ENCODE measurements around the gene CNN2.

DNA sequence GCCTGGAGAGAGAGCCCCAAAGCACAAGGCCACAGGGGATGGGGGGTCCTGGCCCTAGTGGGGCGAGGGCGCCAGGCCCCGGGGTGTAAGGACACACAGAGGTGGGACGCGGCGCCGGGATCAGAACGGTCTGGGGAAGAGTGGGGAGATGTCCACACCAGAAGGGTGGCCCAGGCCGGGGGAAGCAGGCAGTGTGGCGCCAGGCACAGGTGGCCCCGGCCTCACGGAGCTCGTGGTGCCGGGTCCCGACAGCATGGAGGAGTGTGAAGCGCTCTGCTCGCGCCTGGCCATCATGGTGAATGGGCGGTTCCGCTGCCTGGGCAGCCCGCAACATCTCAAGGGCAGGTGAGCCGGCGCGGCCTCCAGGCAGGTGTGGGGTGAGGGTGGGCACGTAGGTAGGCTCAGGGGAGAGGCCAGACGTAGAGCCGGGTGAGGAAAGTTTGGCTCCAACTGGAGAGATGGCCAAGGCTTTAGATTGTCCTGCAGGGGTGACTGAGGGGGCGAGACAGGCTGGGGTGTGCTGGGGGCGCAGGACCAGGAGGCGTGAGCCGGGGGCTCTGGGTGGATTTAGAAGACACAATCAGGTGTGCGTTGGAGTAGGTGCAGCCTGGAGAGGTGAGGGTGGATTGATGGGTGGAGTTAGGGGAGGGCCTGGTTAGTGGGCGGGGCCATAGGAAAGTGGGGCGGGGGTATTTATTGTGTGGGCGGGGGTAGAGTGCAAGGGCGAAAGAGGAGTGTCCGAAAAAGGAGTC, 37.7 kb downstream of the CNN2 start:
- no peak for TF ChIP-seq POLR2AphosphoS5 (IDR thresholded peaks at IDR 0.05)
- no peak for TF ChIP-seq CTCF (IDR thresholded peaks at IDR 0.05)
- TF ChIP-seq POLR2A (IDR thresholded peaks at IDR 0.05), result no peak
